ENCODE data around the gene RAB11FIP4. TPM values are rescaled to one million over a fixed set of nuclear protein-coding genes. Genes with fewer than 3 reads are reported as not detected.

The RAB11FIP4 gene
- total RNA-seq, 1 experiment from 2014 or later = 5.3 TPM

GRCh38 chr17:31458829-31459228, 67.4 kb downstream of the RAB11FIP4 start:
- no peaks in the 10 kb centered on the region for H3K9me3 ChIP-seq
- H3K36me3 ChIP-seq = no peaks in the 10 kb centered on the region
- DNase-seq = no peak
- no peak overlapping the region for H3K4me3 ChIP-seq
- no peaks in the 10 kb centered on the region for H3K27me3 ChIP-seq

GRCh38 chr17:31459716-31460115, 68.2 kb downstream of the RAB11FIP4 start:
- H3K27me3 ChIP-seq = no peaks in the 10 kb centered on the region
- DNase-seq = no peak

GRCh38 chr17:31460226-31460721, 68.8 kb downstream of the RAB11FIP4 start:
- no peak for DNase-seq
- Histone ChIP-seq H3K36me3 (no peaks in the 10 kb centered on the region), H3K9me3 (no peaks in the 10 kb centered on the region), H3K4me3 (no peak overlapping the region), H3K27me3 (no peaks in the 10 kb centered on the region)

More at GRCh38 chr17:31459716-31460115, 68.2 kb downstream of the RAB11FIP4 start:
- Histone ChIP-seq H3K4me3 (no peak overlapping the region), H3K36me3 (no peaks in the 10 kb centered on the region), H3K9me3 (no peaks in the 10 kb centered on the region)

- no peak for DNase-seq
- Histone ChIP-seq H3K36me3 (no peaks in the 10 kb centered on the region), H3K4me3 (no peak overlapping the region), H3K9me3 (no peaks in the 10 kb centered on the region), H3K27me3 (no peaks in the 10 kb centered on the region)
Observed at GRCh38 chr17:31461227-31461810, 69.8 kb downstream of the RAB11FIP4 start.

- DNase-seq = no peak
- Histone ChIP-seq H3K27me3 (no peaks in the 10 kb centered on the region), H3K9me3 (no peaks in the 10 kb centered on the region), H3K36me3 (no peaks in the 10 kb centered on the region), H3K4me3 (no peak overlapping the region)
Observed at GRCh38 chr17:31462261-31462660, 70.8 kb downstream of the RAB11FIP4 start.

- no peaks in the 10 kb centered on the region for H3K9me3 ChIP-seq
- DNase-seq = no peak
- no peaks in the 10 kb centered on the region for H3K27me3 ChIP-seq
- H3K36me3 ChIP-seq = no peaks in the 10 kb centered on the region
- H3K4me3 ChIP-seq = no peak overlapping the region
Observed at GRCh38 chr17:31466096-31466760, 74.8 kb downstream of the RAB11FIP4 start.

GRCh38 chr17:31467502-31468256, 76.2 kb downstream of the RAB11FIP4 start:
- H3K27me3 ChIP-seq = no peaks in the 10 kb centered on the region
- DNase-seq = no peak
- no peak overlapping the region for H3K4me3 ChIP-seq
- H3K9me3 ChIP-seq = no peaks in the 10 kb centered on the region
- H3K36me3 ChIP-seq = no peaks in the 10 kb centered on the region

GRCh38 chr17:31469959-31470358, 78.5 kb downstream of the RAB11FIP4 start:
- no peaks in the 10 kb centered on the region for H3K36me3 ChIP-seq
- no peaks in the 10 kb centered on the region for H3K9me3 ChIP-seq
- H3K27me3 ChIP-seq = no peaks in the 10 kb centered on the region
- DNase-seq = no peak
- H3K4me3 ChIP-seq = no peak overlapping the region

- H3K27me3 ChIP-seq = no peaks in the 10 kb centered on the region
- H3K4me3 ChIP-seq = no peak overlapping the region
- no peaks in the 10 kb centered on the region for H3K9me3 ChIP-seq
- no peaks in the 10 kb centered on the region for H3K36me3 ChIP-seq
- peak; percentile 21 for DNase-seq
Observed at GRCh38 chr17:31470592-31470991, 79.1 kb downstream of the RAB11FIP4 start.

- Histone ChIP-seq H3K4me3 (no peak overlapping the region), H3K36me3 (no peaks in the 10 kb centered on the region), H3K9me3 (no peaks in the 10 kb centered on the region), H3K27me3 (no peaks in the 10 kb centered on the region)
- DNase-seq = no peak
Observed at GRCh38 chr17:31472137-31472536, 80.7 kb downstream of the RAB11FIP4 start.

GRCh38 chr17:31475378-31476162, 84.1 kb downstream of the RAB11FIP4 start:
- Histone ChIP-seq H3K27me3 (no peaks in the 10 kb centered on the region), H3K36me3 (no peaks in the 10 kb centered on the region), H3K9me3 (no peaks in the 10 kb centered on the region), H3K4me3 (no peak overlapping the region)
- DNase-seq = no peak

- no peak for DNase-seq
- Histone ChIP-seq H3K4me3 (no peak overlapping the region), H3K9me3 (no peaks in the 10 kb centered on the region), H3K27me3 (peaks cover 2% of the 10 kb centered on the region; the same call in 1 of the 2 replicates), H3K36me3 (no peaks in the 10 kb centered on the region)
Observed at GRCh38 chr17:31476525-31477416, 85.3 kb downstream of the RAB11FIP4 start.

- Histone ChIP-seq H3K36me3 (no peaks in the 10 kb centered on the region), H3K27me3 (peaks cover 2% of the 10 kb centered on the region; the same call in 1 of the 2 replicates), H3K9me3 (no peaks in the 10 kb centered on the region), H3K4me3 (no peak overlapping the region)
- no peak for DNase-seq
Observed at GRCh38 chr17:31477417-31478055, 86.1 kb downstream of the RAB11FIP4 start.

- DNase-seq = no peak
- Histone ChIP-seq H3K27me3 (peaks cover 2% of the 10 kb centered on the region; the same call in 1 of the 2 replicates), H3K36me3 (no peaks in the 10 kb centered on the region), H3K9me3 (no peaks in the 10 kb centered on the region), H3K4me3 (no peak overlapping the region)
Observed at GRCh38 chr17:31479062-31479408, 87.6 kb downstream of the RAB11FIP4 start.

GRCh38 chr17:31479524-31479923, 88.0 kb downstream of the RAB11FIP4 start:
- no peak for DNase-seq
- Histone ChIP-seq H3K27me3 (peaks cover 2% of the 10 kb centered on the region; the same call in 1 of the 2 replicates), H3K36me3 (no peaks in the 10 kb centered on the region), H3K9me3 (no peaks in the 10 kb centered on the region), H3K4me3 (no peak overlapping the region)
